HCT116 (cell line): ENCODE results near the gene ACTL9.

Source experiments
- CTCF ChIP-seq, 3 experiments: fragments of 200-600 bp in 1 of 3; sonication (generic) in 1 of 3; IDR thresholded peaks in 2 of 3; conservative IDR thresholded peaks in 1 of 3; 2 replicates each; pipeline ENCODE4 v1.5.1; 2012 to 2017; ENCODE audit warnings: low read depth in 2 of 3, low read length in 2 of 3, antibody characterized with exemption in 1 of 3, borderline replicate concordance in 1 of 3, control low read depth in 1 of 3, mild to moderate bottlenecking in 1 of 3, mixed read lengths in 1 of 3, mixed run types in 1 of 3, moderate library complexity in 1 of 3; ENCODE audit not compliant: insufficient read depth in 1 of 3
- EGR1 ChIP-seq: IDR thresholded peaks from 2 replicates; pipeline ENCODE4 v1.6.1; 2012; ENCODE audit warnings: low read depth
- MAX ChIP-seq: IDR thresholded peaks from 2 replicates; pipeline ENCODE4 v1.6.1; 2012
- TCF7L2 ChIP-seq: IDR thresholded peaks from 2 replicates; pipeline ENCODE4 v1.7.0; 2011; ENCODE audit warnings: borderline replicate concordance, inconsistent platforms; ENCODE audit not compliant: insufficient read depth, insufficient read length; ENCODE audit errors: extremely low read depth

- TF ChIP-seq EGR1, result no peak
- TF ChIP-seq CTCF (IDR thresholded peaks at IDR 0.05 in 2 of 3, conservative IDR thresholded peaks at IDR 0.05 in 1 of 3; ENCODE audit: borderline replicate concordance in 1 of 3, insufficient read depth in 1 of 3, low read depth in 2 of 3, low read length in 2 of 3), result no peak
- TF ChIP-seq MAX, result no peak
- TF ChIP-seq TCF7L2, result no peak
Observed at GRCh38 chr19:8675066-8675465, 23.5 kb downstream of the ACTL9 start.
